H9 (cell line): Measurements from ENCODE around the gene CDK16. TPM values are rescaled to one million over a fixed set of nuclear protein-coding genes. Genes with fewer than 3 reads are reported as not detected.

Experiments used
- DNase-seq: peaks from one replicate; pipeline ENCODE4 v3.0.0-alpha.2; 2017
- H2AFZ ChIP-seq: one replicate; pipeline ENCODE4 v1.6.1; 2013; ENCODE audit warnings: mild to moderate bottlenecking, low read length, control low read depth, moderate library complexity
- H2AK5ac ChIP-seq: 2 replicates; pipeline ENCODE4 v1.6.1; 2013; ENCODE audit warnings: low read length, control low read depth, mixed read lengths; ENCODE audit not compliant: insufficient read length
- H2BK120ac ChIP-seq: one replicate; pipeline ENCODE4 v1.6.1; 2013; ENCODE audit warnings: low read depth, mild to moderate bottlenecking, low read length, control low read depth, inconsistent platforms; ENCODE audit not compliant: poor library complexity, severe bottlenecking
- H2BK12ac ChIP-seq: 2 replicates; pipeline ENCODE4 v1.6.1; 2013; ENCODE audit warnings: low read length, control low read depth, mixed read lengths, low read depth; ENCODE audit not compliant: insufficient read length
- H2BK15ac ChIP-seq: 2 replicates; pipeline ENCODE4 v1.6.1; 2013; ENCODE audit warnings: low read depth, low read length, control low read depth
- H2BK20ac ChIP-seq: one replicate; pipeline ENCODE4 v1.6.1; 2013; ENCODE audit warnings: low read depth, mild to moderate bottlenecking, low read length, control low read depth, inconsistent platforms; ENCODE audit not compliant: poor library complexity, severe bottlenecking
- H2BK5ac ChIP-seq: 2 replicates; pipeline ENCODE4 v1.6.1; 2013; ENCODE audit warnings: low read length, control low read depth, mixed read lengths; ENCODE audit not compliant: insufficient read length
- H3K14ac ChIP-seq: 2 replicates; pipeline ENCODE4 v1.6.1; 2013; ENCODE audit warnings: low read length, control low read depth; ENCODE audit not compliant: insufficient read depth
- H3K18ac ChIP-seq: 2 replicates; pipeline ENCODE4 v1.6.1; 2013; ENCODE audit warnings: low read depth, mild to moderate bottlenecking, mixed read lengths, low read length, control low read depth; ENCODE audit not compliant: insufficient read length
- H3K23ac ChIP-seq: 2 replicates; pipeline ENCODE4 v1.6.1; 2013; ENCODE audit warnings: low read length, control low read depth, mixed read lengths, low read depth; ENCODE audit not compliant: insufficient read length
- H3K23me2 ChIP-seq: 2 replicates; pipeline ENCODE4 v1.6.1; 2013; ENCODE audit warnings: low read depth, mild to moderate bottlenecking, mixed read lengths, low read length, control low read depth; ENCODE audit not compliant: insufficient read length, poor library complexity, severe bottlenecking
- H3K27ac ChIP-seq: 2 replicates; pipeline ENCODE4 v1.5.1; 2013; ENCODE audit warnings: low read length, control low read depth, mixed read lengths, low read depth; ENCODE audit not compliant: insufficient read length
- H3K27me3 ChIP-seq: 2 replicates; pipeline ENCODE4 v1.6.1; 2013; ENCODE audit warnings: low read length, control low read depth, inconsistent platforms; ENCODE audit not compliant: insufficient read depth
- H3K4ac ChIP-seq: 2 replicates; pipeline ENCODE4 v1.6.1; 2013; ENCODE audit warnings: low read depth, mild to moderate bottlenecking, control low read depth, inconsistent platforms, low read length, moderate library complexity
- H3K4me1 ChIP-seq: 2 replicates; pipeline ENCODE4 v1.6.1; 2013; ENCODE audit warnings: low read length, control low read depth, inconsistent platforms; ENCODE audit not compliant: insufficient read depth
- H3K4me2 ChIP-seq: 2 replicates; pipeline ENCODE4 v1.6.1; 2013; ENCODE audit warnings: low read length, control low read depth, mixed read lengths; ENCODE audit not compliant: insufficient read length, insufficient read depth
- H3K56ac ChIP-seq: 2 replicates; pipeline ENCODE4 v1.6.1; 2013; ENCODE audit warnings: low read depth, mild to moderate bottlenecking, mixed read lengths, low read length, control low read depth; ENCODE audit not compliant: insufficient read length
- H3K79me1 ChIP-seq: 2 replicates; pipeline ENCODE4 v1.6.1; 2013; ENCODE audit warnings: low read depth, mild to moderate bottlenecking, moderate library complexity, low read length, control low read depth, inconsistent platforms; ENCODE audit not compliant: insufficient read depth, poor library complexity, severe bottlenecking
- H3K79me2 ChIP-seq: 2 replicates; pipeline ENCODE4 v1.6.1; 2013; ENCODE audit warnings: low read length, control low read depth, inconsistent platforms; ENCODE audit not compliant: insufficient read depth
- H3K9ac ChIP-seq: 2 replicates; pipeline ENCODE4 v1.6.1; 2013; ENCODE audit warnings: low read length, control low read depth, mixed read lengths; ENCODE audit not compliant: insufficient read length; ENCODE audit errors: extremely low read depth
- H3K9me3 ChIP-seq: one replicate; pipeline ENCODE4 v1.6.1; 2013; ENCODE audit warnings: low read depth, low read length, inconsistent platforms; ENCODE audit not compliant: control insufficient read depth
- H3T11ph ChIP-seq: one replicate; pipeline ENCODE4 v1.6.1; 2013; ENCODE audit warnings: mild to moderate bottlenecking, low read length, control low read depth, inconsistent platforms
- H4K20me1 ChIP-seq: one replicate; pipeline ENCODE4 v1.6.1; 2013; ENCODE audit not compliant: control insufficient read depth, insufficient read length, insufficient read depth
- H4K5ac ChIP-seq: 2 replicates; pipeline ENCODE4 v1.6.1; 2013; ENCODE audit warnings: low read depth, mild to moderate bottlenecking, mixed read lengths, low read length, control low read depth; ENCODE audit not compliant: insufficient read length
- H4K8ac ChIP-seq: replicated peaks from 2 replicates; pipeline ENCODE4 v1.6.1; 2013; ENCODE audit warnings: low read length, control low read depth, mixed read lengths, low read depth; ENCODE audit not compliant: insufficient read length
- H4K91ac ChIP-seq: 2 replicates; pipeline ENCODE4 v1.6.1; 2013; ENCODE audit warnings: low read depth, mild to moderate bottlenecking, moderate library complexity, mixed read lengths, low read length, control low read depth; ENCODE audit not compliant: insufficient read length
- H3K27ac Mint-ChIP-seq, 3 experiments: 2 replicates in 2 of 3; 3 replicates in 1 of 3; pipeline ENCODE4 v1.8.0; 2020 to 2021; ENCODE audit warnings: mixed read lengths in 3 of 3, mild to moderate bottlenecking in 1 of 3, moderate library complexity in 1 of 3
- H3K27me3 Mint-ChIP-seq: 2 replicates; pipeline ENCODE4 v1.8.0; 2021; ENCODE audit warnings: low read depth, mild to moderate bottlenecking, moderate library complexity, mixed read lengths
- H3K36me3 Mint-ChIP-seq, 3 experiments: 2 replicates in 2 of 3; 3 replicates in 1 of 3; pipeline ENCODE4 v1.8.0; 2020 to 2021; ENCODE audit warnings: low read depth in 3 of 3, mixed read lengths in 3 of 3; ENCODE audit not compliant: insufficient read depth in 1 of 3
- H3K4me1 Mint-ChIP-seq, 2 experiments: 2 replicates each; pipeline ENCODE4 v1.8.0; 2020; ENCODE audit warnings: mixed read lengths in 2 of 2
- H3K4me3 Mint-ChIP-seq, 2 experiments: 2 replicates in 1 of 2; 3 replicates in 1 of 2; pipeline ENCODE4 v1.8.0; 2020 to 2021; ENCODE audit warnings: mild to moderate bottlenecking in 2 of 2, mixed read lengths in 2 of 2, moderate library complexity in 1 of 2
- H3K9me3 Mint-ChIP-seq, 2 experiments: 2 replicates in 1 of 2; 3 replicates in 1 of 2; pipeline ENCODE4 v1.8.0; 2020; ENCODE audit warnings: mild to moderate bottlenecking in 2 of 2, mixed read lengths in 2 of 2, moderate library complexity in 1 of 2
- WGBS: extraction: QIAGEN DNeasy Blood & Tissue Kit; methylation state at CpG from one replicate; pipeline ENCODE4 v1.1.7; 2013; ENCODE audit warnings: missing lambda C conversion rate, low lambda C conversion rate, mixed read lengths; ENCODE audit not compliant: insufficient read length; ENCODE audit errors: extremely low coverage; 5-methylcytosine and 5-hydroxymethylcytosine counted together
- total RNA-seq: library from RNA; stranded (reverse); gene quantifications from 2 replicates; pipeline ENCODE4 v1.2.1, GENCODE V29; 2021
- TF ChIP-seq, protein P1 (sequence below): fragments of 200-600 bp; sonication (generic); conservative IDR thresholded peaks from 3 replicates; pipeline ENCODE4 v1.8.0; 2021; ENCODE audit warnings: antibody characterized with exemption, mild to moderate bottlenecking

The CDK16 gene
- total RNA-seq, 1 experiment from 2014 or later, result 226 TPM

DNA sequence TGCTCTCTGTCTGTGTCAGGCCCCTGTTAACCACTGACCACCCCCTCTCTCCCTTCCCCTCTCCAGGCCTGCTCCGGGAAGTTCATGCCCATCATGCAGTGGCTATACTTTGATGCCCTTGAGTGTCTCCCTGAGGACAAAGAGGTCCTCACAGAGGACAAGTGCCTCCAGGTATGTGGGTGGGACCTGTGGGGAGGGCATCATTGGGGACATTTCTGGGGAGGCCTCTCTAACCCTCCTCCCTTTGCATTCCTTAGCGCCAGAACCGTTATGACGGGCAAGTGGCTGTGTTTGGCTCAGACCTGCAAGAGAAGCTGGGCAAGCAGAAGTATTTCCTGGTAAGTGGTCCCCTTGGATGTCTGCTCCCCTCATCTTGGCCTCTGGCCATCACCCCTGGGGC lies 15.6 kb upstream of the CDK16 start:
- Histone ChIP-seq H2BK120ac (no peak overlapping the region), H3K4ac (no peak overlapping the region), H4K5ac (no peak overlapping the region), H4K91ac (no peak overlapping the region), H3K4me1 (no peaks in the 10 kb centered on the region; the same call in 1 of the 2 replicates), H3K56ac (no peak overlapping the region), H3K9me3 (no peaks in the 10 kb centered on the region), H2BK5ac (no peak overlapping the region), H3T11ph (no peak overlapping the region), H3K23ac (no peak overlapping the region), H2AK5ac (no peak overlapping the region), H3K23me2 (no peaks in the 10 kb centered on the region), H2BK12ac (no peak overlapping the region), H4K20me1 (no peaks in the 10 kb centered on the region), H3K27ac (no peak overlapping the region), H2AFZ (no peak overlapping the region), H3K79me1 (peaks cover 3% of the 10 kb centered on the region), H3K79me2 (peaks cover 1% of the 10 kb centered on the region; the same call in 1 of the 2 replicates), H3K9ac (no peak overlapping the region), H3K4me2 (no peak overlapping the region), H2BK20ac (no peak overlapping the region), H3K14ac (no peak overlapping the region), H3K27me3 (no peaks in the 10 kb centered on the region), H3K18ac (no peak overlapping the region), H2BK15ac (no peak overlapping the region), H4K8ac (no peak overlapping the region)
- Mint-ChIP-seq H3K36me3 (peaks cover 92 to 100% (median 100%) of the 10 kb centered on the region in 3 experiments), H3K9me3 (no peaks in the 10 kb centered on the region; a peak in 1 of 5 replicates), H3K27ac (peak overlapping the region in 1 of 3 experiments; percentile 33; a peak in 2 of 7 replicates), H3K27me3 (no peaks in the 10 kb centered on the region), H3K4me3 (no peak overlapping the region; a peak in 1 of 5 replicates), H3K4me1 (peaks cover 10 to 11% of the 10 kb centered on the region in 2 experiments)
- DNase-seq, result no peak
- TF ChIP-seq, protein P1, sequence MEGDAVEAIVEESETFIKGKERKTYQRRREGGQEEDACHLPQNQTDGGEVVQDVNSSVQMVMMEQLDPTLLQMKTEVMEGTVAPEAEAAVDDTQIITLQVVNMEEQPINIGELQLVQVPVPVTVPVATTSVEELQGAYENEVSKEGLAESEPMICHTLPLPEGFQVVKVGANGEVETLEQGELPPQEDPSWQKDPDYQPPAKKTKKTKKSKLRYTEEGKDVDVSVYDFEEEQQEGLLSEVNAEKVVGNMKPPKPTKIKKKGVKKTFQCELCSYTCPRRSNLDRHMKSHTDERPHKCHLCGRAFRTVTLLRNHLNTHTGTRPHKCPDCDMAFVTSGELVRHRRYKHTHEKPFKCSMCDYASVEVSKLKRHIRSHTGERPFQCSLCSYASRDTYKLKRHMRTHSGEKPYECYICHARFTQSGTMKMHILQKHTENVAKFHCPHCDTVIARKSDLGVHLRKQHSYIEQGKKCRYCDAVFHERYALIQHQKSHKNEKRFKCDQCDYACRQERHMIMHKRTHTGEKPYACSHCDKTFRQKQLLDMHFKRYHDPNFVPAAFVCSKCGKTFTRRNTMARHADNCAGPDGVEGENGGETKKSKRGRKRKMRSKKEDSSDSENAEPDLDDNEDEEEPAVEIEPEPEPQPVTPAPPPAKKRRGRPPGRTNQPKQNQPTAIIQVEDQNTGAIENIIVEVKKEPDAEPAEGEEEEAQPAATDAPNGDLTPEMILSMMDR, result no peak
- WGBS, result no CpG with 5 or more reads among the region's 4 CpGs
